Mesendoderm (in vitro differentiated cells): Measurements from ENCODE around the gene FAN1.
A peak's percentile ranks its signal among the peaks of the same experiment; 100 is the strongest.

ENCODE experiments used
- DNase-seq: peaks from one replicate; pipeline ENCODE4 v3.0.0; 2013
- H2AK5ac ChIP-seq: 2 replicates; pipeline ENCODE4 v1.6.1; 2013; ENCODE audit warnings: low read length, inconsistent platforms
- H2BK120ac ChIP-seq: 2 replicates; pipeline ENCODE4 v1.6.1; 2013; ENCODE audit warnings: low read depth, mild to moderate bottlenecking, low read length, moderate library complexity, mixed read lengths
- H2BK15ac ChIP-seq: replicated peaks from 2 replicates; pipeline ENCODE4 v1.6.1; 2013; ENCODE audit warnings: low read depth, mild to moderate bottlenecking, moderate library complexity
- H2BK5ac ChIP-seq: 2 replicates; pipeline ENCODE4 v1.6.1; 2013; ENCODE audit warnings: low read length, inconsistent platforms
- H3K18ac ChIP-seq: 2 replicates; pipeline ENCODE4 v1.6.1; 2013; ENCODE audit warnings: mild to moderate bottlenecking, low read length, mixed read lengths
- H3K23ac ChIP-seq: one replicate; pipeline ENCODE4 v1.6.1; 2013; ENCODE audit warnings: low read length
- H3K27ac ChIP-seq: 2 replicates; pipeline ENCODE4 v1.5.1; 2013; ENCODE audit warnings: low read depth, mild to moderate bottlenecking, inconsistent platforms, low read length, moderate library complexity
- H3K27me3 ChIP-seq: 2 replicates; pipeline ENCODE4 v1.6.1; 2013; ENCODE audit warnings: low read length, control low read depth, mild to moderate bottlenecking, inconsistent platforms; ENCODE audit not compliant: insufficient read depth, poor library complexity
- H3K36me3 ChIP-seq: 2 replicates; pipeline ENCODE4 v1.6.1; 2013; ENCODE audit warnings: low read length, inconsistent platforms; ENCODE audit not compliant: control insufficient read depth, insufficient read depth
- H3K4ac ChIP-seq: one replicate; pipeline ENCODE4 v1.6.1; 2013; ENCODE audit warnings: low read depth, mild to moderate bottlenecking, low read length, moderate library complexity
- H3K4me1 ChIP-seq: 2 replicates; pipeline ENCODE4 v1.6.1; 2013; ENCODE audit warnings: low read depth, low read length, inconsistent platforms; ENCODE audit not compliant: control insufficient read depth
- H3K4me2 ChIP-seq: 2 replicates; pipeline ENCODE4 v1.6.1; 2013; ENCODE audit warnings: low read length
- H3K4me3 ChIP-seq: 2 replicates; pipeline ENCODE4 v1.5.1; 2013; ENCODE audit warnings: mild to moderate bottlenecking, low read length
- H3K56ac ChIP-seq: one replicate; pipeline ENCODE4 v1.6.1; 2013; ENCODE audit warnings: low read length
- H3K79me1 ChIP-seq: 2 replicates; pipeline ENCODE4 v1.6.1; 2013; ENCODE audit warnings: low read length, inconsistent platforms
- H3K79me2 ChIP-seq: 2 replicates; pipeline ENCODE4 v1.6.1; 2013; ENCODE audit warnings: mild to moderate bottlenecking, low read length; ENCODE audit not compliant: control insufficient read depth, insufficient read depth
- H3K9ac ChIP-seq: 2 replicates; pipeline ENCODE4 v1.6.1; 2013; ENCODE audit warnings: low read length, inconsistent platforms
- H4K5ac ChIP-seq: one replicate; pipeline ENCODE4 v1.6.1; 2013; ENCODE audit warnings: low read length
- H4K8ac ChIP-seq: one replicate; pipeline ENCODE4 v1.6.1; 2013; ENCODE audit warnings: low read depth, mild to moderate bottlenecking, control low read depth, low read length, moderate library complexity
- WGBS: extraction: QIAGEN DNeasy Blood & Tissue Kit; methylation state at CpG from one replicate; pipeline ENCODE4 v1.1.7; 2013; ENCODE audit warnings: low lambda C conversion rate, missing lambda C conversion rate; ENCODE audit not compliant: insufficient coverage; ENCODE audit errors: extremely low coverage; 5-methylcytosine and 5-hydroxymethylcytosine counted together

The FAN1 gene

DNA sequence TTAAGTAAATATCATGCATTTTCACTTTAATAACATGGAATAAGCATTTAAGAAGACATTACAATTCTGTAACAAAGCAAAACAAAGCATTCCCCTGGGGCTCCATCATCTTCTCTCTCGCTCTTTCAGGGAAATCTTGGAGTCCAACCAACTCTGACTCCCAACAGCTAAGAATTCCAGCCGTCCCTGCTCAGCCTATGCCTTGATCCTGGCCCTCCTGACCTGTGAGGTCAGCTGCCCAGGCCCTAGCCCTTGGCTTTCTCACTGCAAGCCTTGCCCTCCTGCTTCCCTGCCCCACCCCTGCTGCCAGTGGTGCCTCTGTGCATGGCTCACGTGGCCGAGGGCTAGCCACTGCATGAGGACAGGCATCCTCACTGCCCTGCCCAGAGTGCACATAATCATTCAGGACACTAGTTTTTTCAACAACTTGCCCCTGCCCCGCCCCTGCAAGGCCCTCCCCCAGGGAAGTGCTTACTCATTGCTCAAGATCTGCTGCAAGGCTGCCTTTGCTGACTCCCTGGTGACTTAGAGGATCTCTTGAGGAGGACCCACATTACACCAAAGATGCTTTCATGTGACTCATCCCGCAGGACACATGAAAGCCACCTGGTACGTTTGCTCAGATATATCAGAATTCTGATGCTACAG lies 50.1 kb downstream of the FAN1 start:
- no peak overlapping the region for H2BK15ac ChIP-seq

DNA sequence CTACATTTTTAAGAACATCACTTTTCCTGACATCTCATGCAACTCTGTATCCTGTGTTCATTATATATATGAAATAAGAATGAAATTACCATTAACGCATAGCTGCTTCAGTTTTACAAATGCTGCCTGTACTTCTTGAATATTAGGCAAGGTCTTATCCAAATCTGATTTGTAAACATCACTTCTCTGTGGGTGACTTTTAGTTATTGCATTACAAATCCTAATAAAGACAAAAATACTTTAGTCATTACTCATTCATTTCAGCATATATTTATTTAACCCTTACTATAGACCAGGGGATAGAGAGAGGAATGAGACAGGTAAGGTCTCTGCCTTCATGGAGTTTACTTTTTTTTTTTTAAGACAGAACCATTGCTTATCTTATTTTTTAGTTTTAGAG lies 51.0 kb downstream of the FAN1 start:
- Histone ChIP-seq H3K79me1 (no peaks in the 10 kb centered on the region), H4K5ac (no peak overlapping the region), H3K4ac (no peak overlapping the region), H3K18ac (no peak overlapping the region), H2BK5ac (no peak overlapping the region), H2AK5ac (no peak overlapping the region), H3K27me3 (no peaks in the 10 kb centered on the region), H3K4me2 (no peak overlapping the region), H2BK15ac (no peak overlapping the region), H3K9ac (no peak overlapping the region), H4K8ac (no peak overlapping the region), H3K56ac (no peak overlapping the region), H3K79me2 (no peaks in the 10 kb centered on the region), H3K23ac (no peak overlapping the region), H3K4me3 (no peak overlapping the region), H3K36me3 (peaks cover 8% of the 10 kb centered on the region), H3K27ac (no peak overlapping the region), H3K4me1 (no peaks in the 10 kb centered on the region), H2BK120ac (no peak overlapping the region)
- no peak for DNase-seq
- no CpG with 5 or more reads among the region's 1 CpG for WGBS

More for the DNA sequence above, 50.1 kb downstream of the FAN1 start:
- no peak overlapping the region for H4K8ac ChIP-seq
- no peak overlapping the region for H3K9ac ChIP-seq
- H3K23ac ChIP-seq = no peak overlapping the region
- H3K18ac ChIP-seq = no peak overlapping the region
- H3K4me2 ChIP-seq = no peak overlapping the region
- H2BK120ac ChIP-seq = no peak overlapping the region
- peak; percentile 89 for DNase-seq
- H3K56ac ChIP-seq = peak overlapping the region; percentile 25
- H3K36me3 ChIP-seq = peaks cover 5% of the 10 kb centered on the region
- no peak overlapping the region for H3K4ac ChIP-seq
- H3K79me1 ChIP-seq = no peaks in the 10 kb centered on the region
- no peak overlapping the region for H4K5ac ChIP-seq
- H3K27me3 ChIP-seq = no peaks in the 10 kb centered on the region
- no peaks in the 10 kb centered on the region for H3K79me2 ChIP-seq
- WGBS = no CpG with 5 or more reads among the region's 7 CpGs
- no peak overlapping the region for H3K27ac ChIP-seq
- H2BK5ac ChIP-seq = no peak overlapping the region
- H2AK5ac ChIP-seq = no peak overlapping the region
- no peaks in the 10 kb centered on the region for H3K4me1 ChIP-seq
- H3K4me3 ChIP-seq = no peak overlapping the region

DNA sequence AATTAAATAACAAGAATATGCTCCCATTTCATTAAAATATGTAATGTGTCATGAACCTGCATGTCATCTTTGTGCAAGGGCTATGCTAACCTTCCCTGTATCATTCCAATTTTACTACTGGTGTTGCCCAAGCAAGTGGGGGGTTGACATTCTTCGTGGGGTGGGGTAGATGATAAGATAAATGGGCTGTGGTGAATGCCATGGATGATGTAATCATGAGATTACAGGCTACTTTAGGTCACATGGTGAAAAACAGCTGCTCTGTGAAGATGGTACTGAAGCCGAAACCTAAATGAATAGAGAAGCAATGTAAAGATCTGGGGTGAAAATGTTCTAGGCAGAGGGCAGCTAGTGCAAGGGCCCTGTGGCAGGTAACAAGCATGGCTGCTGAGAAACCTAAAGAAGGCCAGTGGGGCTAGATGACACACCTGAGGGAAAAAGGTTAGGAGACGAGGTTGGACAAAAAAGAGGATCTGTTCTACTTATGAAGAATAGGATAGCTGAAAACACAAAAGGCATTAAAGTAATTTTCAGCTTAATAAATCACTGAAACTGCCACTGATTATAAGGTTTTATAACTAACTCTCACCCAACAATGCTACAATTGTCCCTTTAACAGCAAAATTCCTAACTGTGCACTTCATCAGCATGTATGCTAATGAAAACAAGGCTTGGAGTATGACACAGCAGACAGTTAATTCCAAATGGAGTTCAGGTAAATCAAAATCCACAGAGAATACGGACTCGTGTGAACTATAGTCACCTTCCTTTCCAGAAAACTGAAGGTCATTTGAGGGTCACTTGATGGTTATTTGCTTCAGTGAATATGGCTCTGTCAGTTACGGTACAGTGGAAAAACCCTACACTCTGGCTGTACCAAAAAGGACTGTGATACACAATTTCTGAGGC lies 52.8 kb downstream of the FAN1 start:
- no peak overlapping the region for H3K18ac ChIP-seq
- H3K36me3 ChIP-seq = peaks cover 8% of the 10 kb centered on the region
- no peak overlapping the region for H4K5ac ChIP-seq
- H3K23ac ChIP-seq = no peak overlapping the region
- no peak overlapping the region for H3K4me2 ChIP-seq
- H2BK5ac ChIP-seq = no peak overlapping the region
- H3K9ac ChIP-seq = no peak overlapping the region
- no peak overlapping the region for H4K8ac ChIP-seq
- no CpG with 5 or more reads among the region's 6 CpGs for WGBS
- no peaks in the 10 kb centered on the region for H3K27me3 ChIP-seq
- DNase-seq = peak; percentile 58
- H3K79me2 ChIP-seq = no peaks in the 10 kb centered on the region
- no peaks in the 10 kb centered on the region for H3K79me1 ChIP-seq
- no peak overlapping the region for H2AK5ac ChIP-seq
- H3K4me3 ChIP-seq = no peak overlapping the region
- no peak overlapping the region for H2BK15ac ChIP-seq
- H3K27ac ChIP-seq = no peak overlapping the region
- H3K4ac ChIP-seq = no peak overlapping the region
- no peak overlapping the region for H3K56ac ChIP-seq
- no peak overlapping the region for H2BK120ac ChIP-seq
- H3K4me1 ChIP-seq = no peaks in the 10 kb centered on the region

DNA sequence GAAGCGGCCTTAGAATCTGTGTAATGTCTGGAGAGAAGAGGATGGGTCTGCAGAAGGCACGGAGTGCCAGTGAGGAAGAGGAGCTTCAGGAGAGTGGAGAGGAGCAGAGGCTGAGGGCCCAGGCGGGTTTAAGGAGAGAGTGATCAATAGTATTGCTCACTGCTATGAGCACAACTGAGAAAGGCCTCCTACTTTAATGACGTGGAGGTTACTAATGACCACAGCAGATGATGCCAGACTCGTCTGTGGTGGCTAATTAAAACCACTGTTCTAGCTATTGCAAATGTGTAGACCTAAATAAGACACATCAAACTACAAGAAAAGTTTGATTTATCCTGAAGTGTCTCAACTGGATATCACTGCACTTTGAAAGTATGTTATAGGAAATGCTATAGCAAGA lies 54.5 kb downstream of the FAN1 start:
- Histone ChIP-seq H3K4me1 (no peaks in the 10 kb centered on the region), H3K4me2 (no peak overlapping the region), H3K4me3 (no peak overlapping the region), H3K79me2 (no peaks in the 10 kb centered on the region), H3K23ac (no peak overlapping the region), H3K27ac (no peak overlapping the region), H3K27me3 (no peaks in the 10 kb centered on the region), H3K4ac (no peak overlapping the region), H4K8ac (no peak overlapping the region), H2BK15ac (no peak overlapping the region), H3K56ac (no peak overlapping the region), H2BK5ac (no peak overlapping the region), H4K5ac (no peak overlapping the region), H2AK5ac (no peak overlapping the region), H3K36me3 (peaks cover 4% of the 10 kb centered on the region), H2BK120ac (no peak overlapping the region), H3K18ac (no peak overlapping the region), H3K79me1 (no peaks in the 10 kb centered on the region), H3K9ac (no peak overlapping the region)
- no peak for DNase-seq
- no CpG with 5 or more reads among the region's 5 CpGs for WGBS

DNA sequence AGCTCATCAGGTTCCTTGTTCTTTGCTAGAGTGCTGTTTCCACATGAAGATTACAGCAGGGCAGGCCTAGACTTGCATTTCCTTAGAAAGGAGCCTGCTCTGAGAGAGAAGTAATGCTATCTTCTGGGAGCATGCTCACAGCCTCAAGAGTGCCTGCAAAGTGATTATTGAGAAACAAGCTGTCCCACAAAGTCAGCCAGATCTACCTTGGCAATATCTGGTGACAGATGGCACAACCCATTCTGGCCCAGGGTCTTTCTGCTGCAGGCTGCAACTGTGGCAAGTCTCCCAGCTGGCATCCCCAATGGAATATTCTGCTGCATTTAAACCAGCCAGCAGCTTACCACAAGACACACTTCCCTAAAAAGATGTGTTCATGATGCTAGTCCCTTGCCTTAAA lies 58.4 kb downstream of the FAN1 start:
- no peak overlapping the region for H4K8ac ChIP-seq
- H3K56ac ChIP-seq = no peak overlapping the region
- no peak for DNase-seq
- no peak overlapping the region for H3K23ac ChIP-seq
- no peaks in the 10 kb centered on the region for H3K79me1 ChIP-seq
- no peak overlapping the region for H2BK15ac ChIP-seq
- H2AK5ac ChIP-seq = no peak overlapping the region
- H3K27me3 ChIP-seq = no peaks in the 10 kb centered on the region
- no peaks in the 10 kb centered on the region for H3K4me1 ChIP-seq
- no peak overlapping the region for H3K9ac ChIP-seq
- H3K4me2 ChIP-seq = no peak overlapping the region
- no peak overlapping the region for H3K4me3 ChIP-seq
- no peak overlapping the region for H3K27ac ChIP-seq
- no peaks in the 10 kb centered on the region for H3K79me2 ChIP-seq
- no peak overlapping the region for H2BK5ac ChIP-seq
- no peak overlapping the region for H2BK120ac ChIP-seq
- no peak overlapping the region for H3K4ac ChIP-seq
- peaks cover 3% of the 10 kb centered on the region for H3K36me3 ChIP-seq
- no peak overlapping the region for H3K18ac ChIP-seq
- no peak overlapping the region for H4K5ac ChIP-seq
